HG03025 (cell line): ENCODE measurements around the gene TAGLN2.
A peak's percentile ranks its signal among the peaks of the same experiment; 100 is the strongest.
"Not testable (repeated sequence)": the region's sequence is repeated elsewhere in the genome, so short reads cannot be mapped to it uniquely, and the experiment has no call there.

Experiments used
- ATAC-seq: cut with Tn5 transposase; IDR thresholded peaks from one replicate; pipeline ENCODE4 v1.9.1; 2021; ENCODE audit warnings: mild to moderate bottlenecking, moderate library complexity; ENCODE audit not compliant: unreplicated experiment, low FRiP score

Gene TAGLN2

GRCh38 chr1:159906960-159907359 lies 18.3 kb downstream of the TAGLN2 start:
- ATAC-seq = no peak

- ATAC-seq = not testable (repeated sequence)
Observed at GRCh38 chr1:159904036-159904435, 21.3 kb downstream of the TAGLN2 start.

- ATAC-seq = no peak
Observed at GRCh38 chr1:159902541-159902940, 22.8 kb downstream of the TAGLN2 start.

GRCh38 chr1:159900755-159901360 lies 24.4 kb downstream of the TAGLN2 start:
- ATAC-seq = no peak

- no peak for ATAC-seq
Observed at GRCh38 chr1:159900086-159900680, 25.1 kb downstream of the TAGLN2 start, which contains the start of gene CFAP45. Gene CFAP45, minus strand, starts transcription at chr1:159900165. Its CDS starts 67 bp downstream, at chr1:159900098.

GRCh38 chr1:159899634-159900033 lies 25.7 kb downstream of the TAGLN2 start:
- not testable (repeated sequence) for ATAC-seq

GRCh38 chr1:159898527-159898926 lies 26.8 kb downstream of the TAGLN2 start:
- no peak for ATAC-seq

- ATAC-seq = no peak
Observed at GRCh38 chr1:159897962-159898361, 27.3 kb downstream of the TAGLN2 start.

- ATAC-seq = no peak
Observed at GRCh38 chr1:159896546-159896930, 28.8 kb downstream of the TAGLN2 start.

- ATAC-seq = no peak
Observed at GRCh38 chr1:159895836-159896545, 29.3 kb downstream of the TAGLN2 start.

GRCh38 chr1:159895286-159895685 lies 30.0 kb downstream of the TAGLN2 start:
- no peak for ATAC-seq

- ATAC-seq = no peak
Observed at GRCh38 chr1:159892944-159893343, 32.4 kb downstream of the TAGLN2 start.

GRCh38 chr1:159891275-159892157 lies 33.8 kb downstream of the TAGLN2 start:
- no peak for ATAC-seq

GRCh38 chr1:159890390-159890789 lies 34.9 kb downstream of the TAGLN2 start:
- no peak for ATAC-seq

- peak; percentile 82 for ATAC-seq
Observed at GRCh38 chr1:159889821-159890252, 35.5 kb downstream of the TAGLN2 start.

- no peak for ATAC-seq
Observed at GRCh38 chr1:159889202-159889601, 36.1 kb downstream of the TAGLN2 start.

GRCh38 chr1:159884296-159884695 lies 41.0 kb downstream of the TAGLN2 start:
- no peak for ATAC-seq

- no peak for ATAC-seq
Observed at GRCh38 chr1:159883134-159883533, 42.2 kb downstream of the TAGLN2 start.

GRCh38 chr1:159882527-159882862 lies 42.8 kb downstream of the TAGLN2 start:
- no peak for ATAC-seq

- no peak for ATAC-seq
Observed at GRCh38 chr1:159881622-159882526, 43.4 kb downstream of the TAGLN2 start.
